ENCODE data around the gene CYP1B1.
"Not testable (repeated sequence)": the region's sequence is repeated elsewhere in the genome, so short reads cannot be mapped to it uniquely, and the experiment has no call there.

The CYP1B1 gene

DNA sequence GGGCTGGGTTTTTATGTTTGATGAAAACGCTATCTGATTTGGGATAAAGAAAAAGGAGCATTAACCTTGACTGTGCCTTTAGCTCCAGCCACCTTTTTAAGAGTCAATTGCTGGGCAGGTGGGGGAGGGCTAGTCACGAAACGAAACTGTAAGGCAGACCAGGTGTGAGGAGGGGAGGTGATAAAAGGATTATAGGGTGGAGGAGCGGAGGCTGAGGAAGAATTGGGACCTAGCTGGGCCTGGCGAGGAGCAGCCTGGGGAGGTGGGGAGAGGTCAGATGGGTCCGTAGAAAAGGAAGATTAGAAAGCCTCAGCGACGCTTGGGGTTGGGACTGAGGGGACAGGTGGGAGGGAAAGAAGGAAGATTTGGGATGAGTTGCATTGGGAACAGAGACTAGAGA is 8.6 kb upstream of the CYP1B1 start:
- not testable (repeated sequence) for H3K4me2 ChIP-seq (ENCODE audit: low read length); H3K27ac ChIP-seq (ENCODE audit: low read depth, low read length, poor library complexity, severe bottlenecking)

DNA sequence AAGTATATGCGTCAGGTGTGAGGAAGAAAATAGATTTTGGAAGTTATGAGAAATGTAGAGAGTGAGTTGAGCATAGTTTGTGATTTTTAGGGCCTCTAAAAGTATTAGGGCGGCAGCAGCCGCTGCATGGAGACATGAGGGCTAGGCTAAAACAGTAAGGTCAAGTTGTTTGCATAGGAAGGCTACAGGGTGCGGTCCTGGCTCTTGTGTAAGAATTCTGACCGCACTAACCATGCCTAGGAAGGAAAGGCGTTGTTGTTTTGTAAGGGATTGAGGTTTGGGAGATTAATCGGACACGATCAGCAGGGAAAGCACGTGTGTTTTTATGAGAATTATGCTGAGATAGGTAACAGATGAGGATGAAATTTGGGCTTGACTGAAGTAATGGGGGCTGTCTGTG is 6.8 kb upstream of the CYP1B1 start:
- not testable (repeated sequence) for H3K4me3 ChIP-seq (ENCODE audit: low read depth, low read length, poor library complexity, severe bottlenecking); H3K27me3 ChIP-seq (ENCODE audit: insufficient read depth, low read length); H3K9ac ChIP-seq (ENCODE audit: low read length); H3K4me1 ChIP-seq (ENCODE audit: insufficient read depth, low read length, severe bottlenecking); H2AFZ ChIP-seq (ENCODE audit: low read length); H4K20me1 ChIP-seq (ENCODE audit: insufficient read depth, low read length); H3K9me2 ChIP-seq (ENCODE audit: low read depth, low read length); H3K36me3 ChIP-seq (ENCODE audit: insufficient read depth, low read length); H3K4me2 ChIP-seq (ENCODE audit: low read length); H3K79me2 ChIP-seq (ENCODE audit: insufficient read depth, low read length); H3F3A ChIP-seq (ENCODE audit: insufficient read depth, low read length); H3K27ac ChIP-seq (ENCODE audit: low read depth, low read length, poor library complexity, severe bottlenecking); H3K9me3 ChIP-seq (ENCODE audit: low read length)

More for the DNA sequence above, 8.6 kb upstream of the CYP1B1 start:
- not testable (repeated sequence) for H4K20me1 ChIP-seq (ENCODE audit: insufficient read depth, low read length); H3K27me3 ChIP-seq (ENCODE audit: insufficient read depth, low read length); H3K79me2 ChIP-seq (ENCODE audit: insufficient read depth, low read length); H3K4me3 ChIP-seq (ENCODE audit: low read depth, low read length, poor library complexity, severe bottlenecking); H3K4me1 ChIP-seq (ENCODE audit: insufficient read depth, low read length, severe bottlenecking); H2AFZ ChIP-seq (ENCODE audit: low read length); H3K9me2 ChIP-seq (ENCODE audit: low read depth, low read length); H3F3A ChIP-seq (ENCODE audit: insufficient read depth, low read length); H3K9me3 ChIP-seq (ENCODE audit: low read length); H3K9ac ChIP-seq (ENCODE audit: low read length); H3K36me3 ChIP-seq (ENCODE audit: insufficient read depth, low read length)

GRCh38 chr2:38080346-38080745 is 4.4 kb upstream of the CYP1B1 start:
- no peaks in the 10 kb centered on the region for H3K9me2 ChIP-seq (ENCODE audit: low read depth, low read length)
- no peak overlapping the region for H3K4me2 ChIP-seq (ENCODE audit: low read length)
- no peak overlapping the region for H3K27ac ChIP-seq (ENCODE audit: low read depth, low read length, poor library complexity, severe bottlenecking)
- no peaks in the 10 kb centered on the region for H3K36me3 ChIP-seq (ENCODE audit: insufficient read depth, low read length)
- H3K4me3 ChIP-seq (ENCODE audit: low read depth, low read length, poor library complexity, severe bottlenecking) = no peak overlapping the region
- no peaks in the 10 kb centered on the region for H3K27me3 ChIP-seq (ENCODE audit: insufficient read depth, low read length)
- H3K9me3 ChIP-seq (ENCODE audit: low read length) = no peaks in the 10 kb centered on the region
- H3K9ac ChIP-seq (ENCODE audit: low read length) = no peak overlapping the region
- H2AFZ ChIP-seq (ENCODE audit: low read length) = no peak overlapping the region
- no peaks in the 10 kb centered on the region for H3K4me1 ChIP-seq (ENCODE audit: insufficient read depth, low read length, severe bottlenecking)
- H3K79me2 ChIP-seq (ENCODE audit: insufficient read depth, low read length) = no peaks in the 10 kb centered on the region
- no peaks in the 10 kb centered on the region for H4K20me1 ChIP-seq (ENCODE audit: insufficient read depth, low read length)
- H3F3A ChIP-seq (ENCODE audit: insufficient read depth, low read length) = no peaks in the 10 kb centered on the region
- no peak for TF ChIP-seq EZH2 (IDR thresholded peaks at IDR 0.05; ENCODE audit: borderline replicate concordance, low read length)
- no peak for TF ChIP-seq CTCF (IDR thresholded peaks at IDR 0.05; ENCODE audit: low read length)

GRCh38 chr2:38079116-38080052 is 3.4 kb upstream of the CYP1B1 start:
- Histone ChIP-seq H3K9me3 (ENCODE audit: low read length) (no peaks in the 10 kb centered on the region), H3K79me2 (ENCODE audit: insufficient read depth, low read length) (no peaks in the 10 kb centered on the region), H3K4me1 (ENCODE audit: insufficient read depth, low read length, severe bottlenecking) (no peaks in the 10 kb centered on the region), H3F3A (ENCODE audit: insufficient read depth, low read length) (no peaks in the 10 kb centered on the region), H4K20me1 (ENCODE audit: insufficient read depth, low read length) (no peaks in the 10 kb centered on the region), H3K4me3 (ENCODE audit: low read depth, low read length, poor library complexity, severe bottlenecking) (no peak overlapping the region), H2AFZ (ENCODE audit: low read length) (no peak overlapping the region), H3K27ac (ENCODE audit: low read depth, low read length, poor library complexity, severe bottlenecking) (no peak overlapping the region), H3K27me3 (ENCODE audit: insufficient read depth, low read length) (no peaks in the 10 kb centered on the region), H3K36me3 (ENCODE audit: insufficient read depth, low read length) (no peaks in the 10 kb centered on the region), H3K9me2 (ENCODE audit: low read depth, low read length) (no peaks in the 10 kb centered on the region), H3K4me2 (ENCODE audit: low read length) (no peak overlapping the region), H3K9ac (ENCODE audit: low read length) (no peak overlapping the region)
- TF ChIP-seq EZH2 (IDR thresholded peaks at IDR 0.05; ENCODE audit: borderline replicate concordance, low read length) (no peak), CTCF (IDR thresholded peaks at IDR 0.05; ENCODE audit: low read length) (no peak)

Data from OCI-LY1 (cell line).